Endothelial cell (in vitro differentiated cells): Measurements from ENCODE around the gene TMEM254. TPM values are rescaled to one million over a fixed set of nuclear protein-coding genes. Genes with fewer than 3 reads are reported as not detected.

Source experiments
- total RNA-seq: library from RNA; stranded (reverse); fragmentation: NEBNext Ultra II Directional; extraction: Animal tissue kit (Norgen Biotek cat#: 25700); gene quantifications from one replicate; pipeline ENCODE4 v1.2.1, GENCODE V29; 2021; ENCODE audit not compliant: unreplicated experiment

The TMEM254 gene
- total RNA-seq, 1 donor from 2014 or later: 16.6 TPM

Other genes with a start within 250 kb of the TMEM254 start
- gene SFTPD, start 129.6 kb upstream of the TMEM254 start, total RNA-seq: 0.31 TPM
- not detected for gene PLAC9, start 54.1 kb downstream of the TMEM254 start, total RNA-seq
- gene ANXA11, start 126.9 kb downstream of the TMEM254 start, total RNA-seq: 133 TPM
- gene MAT1A, start 211.0 kb downstream of the TMEM254 start, total RNA-seq: 0.64 TPM